ENCODE data around the gene GALNT3.

GRCh38 chr2:165818920-165819319 lies 24.9 kb upstream of the GALNT3 start:
- TF ChIP-seq YY1 (tag by site-specific recombination; IDR thresholded peaks at IDR 0.05) (no peak), BCL11B (tag by site-specific recombination; IDR thresholded peaks at IDR 0.05; ENCODE audit: low read depth) (no peak), CTCF (tag by site-specific recombination; IDR thresholded peaks at IDR 0.05) (no peak), ZNF837 (tag by site-specific recombination; IDR thresholded peaks at IDR 0.05) (no peak), HOXA7 (CRISPR knock-in tag; IDR thresholded peaks at IDR 0.05; ENCODE audit: borderline replicate concordance) (no peak), ZNF558 (tag by site-specific recombination; IDR thresholded peaks at IDR 0.05) (no peak), ZBTB1 (tag by site-specific recombination; IDR thresholded peaks at IDR 0.05) (no peak), TCF7L2 (IDR thresholded peaks at IDR 0.05; ENCODE audit: borderline replicate concordance, low read depth, low read length) (no peak), ZNF211 (tag by site-specific recombination; IDR thresholded peaks at IDR 0.05; ENCODE audit: low read depth) (no peak), HOXD13 (CRISPR knock-in tag; IDR thresholded peaks at IDR 0.05; ENCODE audit: borderline replicate concordance) (no peak), ZNF747 (tag by site-specific recombination; IDR thresholded peaks at IDR 0.05) (no peak), ZNF398 (tag by site-specific recombination; IDR thresholded peaks at IDR 0.05) (no peak), PRDM1 (tag by site-specific recombination; IDR thresholded peaks at IDR 0.05) (no peak), ZNF580 (tag by site-specific recombination; IDR thresholded peaks at IDR 0.05) (no peak)
